Ishikawa (cell line): ENCODE data around the gene CORO1C.

ENCODE experiments used
- CEBPB ChIP-seq: IDR thresholded peaks from 2 replicates; pipeline ENCODE4 v1.6.1; 2012
- CREB1 ChIP-seq: IDR thresholded peaks from 2 replicates; pipeline ENCODE4 v1.6.1; 2012; ENCODE audit warnings: low read depth
- EGR1 ChIP-seq: IDR thresholded peaks from 2 replicates; pipeline ENCODE4 v1.6.1; 2012
- EP300 ChIP-seq: IDR thresholded peaks from 2 replicates; pipeline ENCODE4 v1.6.1; 2012; ENCODE audit warnings: borderline replicate concordance
- FOXM1 ChIP-seq: IDR thresholded peaks from 2 replicates; pipeline ENCODE4 v1.6.1; 2012; ENCODE audit warnings: low read depth, borderline replicate concordance
- NFIC ChIP-seq: IDR thresholded peaks from 2 replicates; pipeline ENCODE4 v1.6.1; 2012
- RAD21 ChIP-seq: IDR thresholded peaks from 2 replicates; pipeline ENCODE4 v1.6.1; 2012; ENCODE audit warnings: low read depth
- TAF1 ChIP-seq: IDR thresholded peaks from 2 replicates; pipeline ENCODE4 v1.6.1; 2012; ENCODE audit warnings: low read depth, mild to moderate bottlenecking
- TCF12 ChIP-seq: IDR thresholded peaks from 2 replicates; pipeline ENCODE4 v1.6.1; 2012; ENCODE audit warnings: low read depth
- TEAD4 ChIP-seq: IDR thresholded peaks from 2 replicates; pipeline ENCODE4 v1.6.1; 2012
- YY1 ChIP-seq: IDR thresholded peaks from 2 replicates; pipeline ENCODE4 v1.6.1; 2012; ENCODE audit warnings: low read depth
- ZBTB7A ChIP-seq: IDR thresholded peaks from 2 replicates; pipeline ENCODE4 v1.6.1; 2012; ENCODE audit warnings: low read depth
- TF ChIP-seq, protein P1 (sequence below): IDR thresholded peaks from 2 replicates; pipeline ENCODE4 v1.6.1; 2012
- TF ChIP-seq, protein P2 (sequence below): IDR thresholded peaks from 2 replicates; pipeline ENCODE4 v1.6.1; 2012; ENCODE audit warnings: low read depth, mild to moderate bottlenecking
- TF ChIP-seq, protein P3 (sequence below): IDR thresholded peaks from 2 replicates; pipeline ENCODE4 v1.6.1; 2012

The CORO1C gene

DNA sequence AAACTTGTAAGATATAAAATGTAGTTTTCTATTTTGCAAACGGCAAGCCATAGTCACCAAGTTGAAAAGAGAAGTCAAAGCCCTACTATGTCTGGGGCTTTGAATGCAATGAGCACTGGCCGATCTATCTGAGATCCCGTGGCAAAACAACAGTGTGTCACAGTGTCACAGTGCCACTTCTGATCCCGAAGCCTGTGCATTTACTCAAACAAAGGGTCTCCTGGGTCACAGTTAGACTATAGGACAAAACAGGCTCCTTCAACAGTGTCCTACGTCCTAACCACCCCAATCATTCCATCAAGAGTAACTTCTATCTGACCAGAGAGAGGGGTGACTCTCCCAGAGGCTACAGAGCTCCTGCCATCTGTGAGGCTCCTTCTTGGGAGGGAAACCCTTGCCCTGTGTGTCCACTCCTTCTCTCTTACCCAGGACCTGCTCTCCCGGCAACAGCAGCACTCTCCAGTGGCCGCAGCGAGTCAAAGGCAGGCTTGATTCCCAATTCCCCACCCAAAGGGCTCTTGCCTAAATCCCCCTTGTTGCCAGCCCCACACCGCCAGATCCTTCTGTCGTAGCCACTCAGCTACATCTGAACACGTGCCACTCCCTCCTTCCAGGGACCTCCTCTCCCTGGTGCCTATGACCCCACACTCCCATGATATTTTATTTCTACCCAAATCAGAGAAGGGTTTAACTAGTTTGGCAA lies 83.6 kb downstream of the CORO1C start:
- TF ChIP-seq FOXM1 (no peak), NFIC (no peak), YY1 (no peak), TCF12 (no peak), CREB1 (no peak), RAD21 (no peak), TEAD4 (no peak), EGR1 (no peak), EP300 (no peak), CEBPB (no peak), ZBTB7A (no peak), TAF1 (no peak)
- TF ChIP-seq, protein P1, sequence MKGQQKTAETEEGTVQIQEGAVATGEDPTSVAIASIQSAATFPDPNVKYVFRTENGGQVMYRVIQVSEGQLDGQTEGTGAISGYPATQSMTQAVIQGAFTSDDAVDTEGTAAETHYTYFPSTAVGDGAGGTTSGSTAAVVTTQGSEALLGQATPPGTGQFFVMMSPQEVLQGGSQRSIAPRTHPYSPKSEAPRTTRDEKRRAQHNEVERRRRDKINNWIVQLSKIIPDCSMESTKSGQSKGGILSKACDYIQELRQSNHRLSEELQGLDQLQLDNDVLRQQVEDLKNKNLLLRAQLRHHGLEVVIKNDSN = no peak
- TF ChIP-seq, protein P2, sequence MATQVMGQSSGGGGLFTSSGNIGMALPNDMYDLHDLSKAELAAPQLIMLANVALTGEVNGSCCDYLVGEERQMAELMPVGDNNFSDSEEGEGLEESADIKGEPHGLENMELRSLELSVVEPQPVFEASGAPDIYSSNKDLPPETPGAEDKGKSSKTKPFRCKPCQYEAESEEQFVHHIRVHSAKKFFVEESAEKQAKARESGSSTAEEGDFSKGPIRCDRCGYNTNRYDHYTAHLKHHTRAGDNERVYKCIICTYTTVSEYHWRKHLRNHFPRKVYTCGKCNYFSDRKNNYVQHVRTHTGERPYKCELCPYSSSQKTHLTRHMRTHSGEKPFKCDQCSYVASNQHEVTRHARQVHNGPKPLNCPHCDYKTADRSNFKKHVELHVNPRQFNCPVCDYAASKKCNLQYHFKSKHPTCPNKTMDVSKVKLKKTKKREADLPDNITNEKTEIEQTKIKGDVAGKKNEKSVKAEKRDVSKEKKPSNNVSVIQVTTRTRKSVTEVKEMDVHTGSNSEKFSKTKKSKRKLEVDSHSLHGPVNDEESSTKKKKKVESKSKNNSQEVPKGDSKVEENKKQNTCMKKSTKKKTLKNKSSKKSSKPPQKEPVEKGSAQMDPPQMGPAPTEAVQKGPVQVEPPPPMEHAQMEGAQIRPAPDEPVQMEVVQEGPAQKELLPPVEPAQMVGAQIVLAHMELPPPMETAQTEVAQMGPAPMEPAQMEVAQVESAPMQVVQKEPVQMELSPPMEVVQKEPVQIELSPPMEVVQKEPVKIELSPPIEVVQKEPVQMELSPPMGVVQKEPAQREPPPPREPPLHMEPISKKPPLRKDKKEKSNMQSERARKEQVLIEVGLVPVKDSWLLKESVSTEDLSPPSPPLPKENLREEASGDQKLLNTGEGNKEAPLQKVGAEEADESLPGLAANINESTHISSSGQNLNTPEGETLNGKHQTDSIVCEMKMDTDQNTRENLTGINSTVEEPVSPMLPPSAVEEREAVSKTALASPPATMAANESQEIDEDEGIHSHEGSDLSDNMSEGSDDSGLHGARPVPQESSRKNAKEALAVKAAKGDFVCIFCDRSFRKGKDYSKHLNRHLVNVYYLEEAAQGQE = no peak
- TF ChIP-seq, protein P3, sequence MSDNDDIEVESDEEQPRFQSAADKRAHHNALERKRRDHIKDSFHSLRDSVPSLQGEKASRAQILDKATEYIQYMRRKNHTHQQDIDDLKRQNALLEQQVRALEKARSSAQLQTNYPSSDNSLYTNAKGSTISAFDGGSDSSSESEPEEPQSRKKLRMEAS = no peak

DNA sequence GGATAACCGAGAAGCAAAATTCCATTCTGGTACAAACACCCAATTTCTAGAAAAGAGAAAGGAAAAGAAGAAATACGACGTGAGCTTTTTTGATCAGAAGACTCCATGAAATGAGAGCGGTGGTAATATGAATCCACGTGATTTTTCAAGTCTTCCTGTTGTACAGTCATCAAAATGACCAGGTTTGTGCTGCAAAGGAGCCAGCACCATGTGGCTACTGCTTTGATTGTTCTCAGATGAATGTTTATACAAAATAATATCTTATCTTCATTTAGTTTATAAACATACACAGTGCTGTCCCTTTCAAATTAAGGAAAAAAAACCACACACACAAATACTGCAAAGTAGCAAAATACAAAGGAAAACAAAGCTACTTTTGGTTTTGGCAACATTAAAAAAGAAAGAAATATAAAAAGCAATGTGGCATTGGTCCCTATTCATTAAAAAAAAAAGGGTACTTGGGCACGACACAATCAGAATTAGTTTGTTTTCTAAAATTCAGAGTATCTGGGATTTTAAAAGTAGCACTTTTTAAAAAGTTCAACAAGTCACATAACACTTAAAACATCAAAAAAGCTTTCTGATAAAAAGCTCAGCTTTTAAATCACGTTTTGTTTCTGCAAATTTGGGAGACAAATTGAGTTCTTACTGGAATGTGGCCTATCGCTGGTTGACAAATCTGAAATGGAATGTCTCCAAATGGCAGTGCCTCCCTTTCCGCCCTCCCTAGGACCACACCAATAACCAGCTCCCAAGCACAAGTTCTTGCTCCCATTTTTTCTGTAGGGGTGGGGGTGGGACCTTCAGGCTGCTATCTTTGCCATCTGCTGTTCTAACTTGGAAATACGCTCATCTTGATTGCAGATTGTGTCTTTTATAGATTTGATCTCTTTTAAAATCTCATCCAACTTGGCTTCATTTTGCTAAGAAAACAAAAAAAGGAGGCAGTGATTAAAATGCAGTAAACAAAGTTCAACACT lies 84.4 kb downstream of the CORO1C start:
- TF ChIP-seq EGR1 = no peak

DNA sequence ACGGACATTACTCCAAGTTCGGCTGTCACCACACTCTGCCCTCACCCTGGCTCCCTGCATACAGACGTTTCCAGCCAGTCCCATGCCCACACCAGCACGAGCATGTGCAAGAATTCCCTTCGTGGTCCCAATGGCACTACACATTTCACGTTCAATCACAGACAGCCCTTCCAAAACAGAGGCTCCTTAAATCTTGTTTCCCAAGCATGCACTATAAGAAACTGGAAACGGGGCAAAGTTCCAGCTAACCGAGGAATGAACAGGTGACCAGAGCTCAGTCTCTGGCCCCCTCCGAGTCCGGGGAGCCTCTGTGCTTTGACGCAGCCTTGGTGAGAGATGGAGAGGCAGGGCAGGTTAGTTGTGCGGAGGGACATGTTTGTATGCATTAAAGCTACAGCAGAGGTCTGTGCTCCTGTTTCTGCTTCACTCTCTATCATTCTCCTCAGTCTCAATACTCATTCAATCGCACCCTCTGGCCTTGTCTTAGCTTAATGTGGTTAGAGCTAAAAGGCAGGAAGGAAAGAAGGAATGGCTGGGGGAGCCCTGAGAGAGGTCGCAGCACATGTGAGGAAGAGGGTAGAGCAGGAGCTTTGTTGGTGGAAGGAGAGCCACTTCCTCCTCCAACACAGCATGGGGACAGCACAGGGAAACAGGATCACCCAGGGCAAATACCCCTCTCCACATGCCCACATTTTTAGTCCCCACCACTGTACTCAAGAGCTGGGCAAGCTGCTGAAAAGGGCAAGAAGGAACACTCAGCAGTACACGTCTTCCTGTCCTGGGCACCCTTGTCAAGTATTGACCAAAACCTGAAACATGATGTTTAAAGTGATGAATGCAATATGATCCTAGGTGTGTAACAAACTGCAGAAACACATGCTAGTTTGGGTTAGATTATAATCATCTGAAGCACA lies 85.4 kb downstream of the CORO1C start:
- no peak for TF ChIP-seq CEBPB
- no peak for TF ChIP-seq EGR1
- TF ChIP-seq, protein P3 = no peak
- no peak for TF ChIP-seq CREB1
- TF ChIP-seq YY1 = no peak
- TF ChIP-seq TCF12 = no peak
- TF ChIP-seq ZBTB7A = no peak
- TF ChIP-seq TAF1 = no peak
- TF ChIP-seq, protein P2 = no peak
- TF ChIP-seq, protein P1 = no peak
- TF ChIP-seq RAD21 = no peak
- no peak for TF ChIP-seq TEAD4
- TF ChIP-seq NFIC = no peak
- TF ChIP-seq FOXM1 = no peak
- no peak for TF ChIP-seq EP300

GRCh38 chr12:108644811-108645120 lies 86.6 kb downstream of the CORO1C start:
- TF ChIP-seq CREB1 (no peak), NFIC (no peak), TEAD4 (no peak), TAF1 (no peak), ZBTB7A (no peak), YY1 (no peak), RAD21 (no peak), EP300 (no peak), EGR1 (no peak), TCF12 (no peak), FOXM1 (no peak)
- TF ChIP-seq, protein P3 = no peak
- TF ChIP-seq, protein P2 = no peak
